ELR (cell line): ENCODE data around the gene KBTBD3.

Experiments used
- DNase-seq: peaks from one replicate; pipeline ENCODE4 v3.0.0-alpha.2; 2015; ENCODE audit warnings: low read depth

KBTBD3 gene

GRCh38 chr11:106076919-106077608 lies at the start of gene KBTBD3:
KBTBD3 (minus strand) TSS chr11:106077347; CDS start chr11:106059097, 18,250 bp downstream.
- peak; percentile 99 for DNase-seq

- no peak for DNase-seq
Observed at GRCh38 chr11:106121570-106122320, 44.6 kb upstream of the KBTBD3 start.

DNA sequence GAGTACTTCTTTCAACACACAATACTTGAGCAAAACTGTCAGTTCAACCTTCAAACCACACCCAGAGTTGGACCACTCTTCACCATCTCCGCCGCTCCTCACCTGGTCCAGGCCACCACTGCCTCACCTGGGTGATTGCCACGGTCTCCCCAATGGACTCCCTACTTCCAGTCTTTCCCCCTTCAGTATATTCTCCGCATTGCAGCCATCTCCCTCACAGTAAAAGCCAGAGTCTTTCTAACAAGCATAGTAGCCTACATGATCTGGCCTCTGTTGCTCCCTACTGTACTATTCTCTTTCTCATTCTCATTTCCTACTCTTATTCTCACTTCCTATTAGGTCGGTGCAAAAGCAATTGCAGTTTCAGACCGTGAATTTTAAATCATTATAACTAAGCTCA lies 28.8 kb upstream of the KBTBD3 start:
- no peak for DNase-seq

DNA sequence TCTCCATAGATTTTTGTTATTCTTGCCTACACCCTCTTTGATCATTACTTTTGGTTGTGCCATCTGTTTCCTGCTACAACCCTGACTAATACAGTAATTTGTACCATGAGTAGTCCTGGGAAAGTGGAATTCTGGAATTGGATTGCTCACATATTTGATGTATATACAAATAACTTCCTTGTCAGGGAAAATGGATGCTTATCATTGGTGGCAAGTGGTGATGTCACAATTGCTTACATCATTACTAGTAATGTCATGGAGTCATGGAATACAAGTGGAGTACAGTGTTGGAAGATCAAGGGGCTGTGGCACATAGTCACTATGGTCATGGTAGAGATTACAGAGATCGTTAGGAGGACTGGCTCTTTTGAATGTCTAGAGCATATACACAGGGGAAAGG lies 24.7 kb upstream of the KBTBD3 start:
- DNase-seq: peak; percentile 79

- DNase-seq: no peak
Observed at GRCh38 chr11:106101370-106101769, 24.2 kb upstream of the KBTBD3 start.

DNA sequence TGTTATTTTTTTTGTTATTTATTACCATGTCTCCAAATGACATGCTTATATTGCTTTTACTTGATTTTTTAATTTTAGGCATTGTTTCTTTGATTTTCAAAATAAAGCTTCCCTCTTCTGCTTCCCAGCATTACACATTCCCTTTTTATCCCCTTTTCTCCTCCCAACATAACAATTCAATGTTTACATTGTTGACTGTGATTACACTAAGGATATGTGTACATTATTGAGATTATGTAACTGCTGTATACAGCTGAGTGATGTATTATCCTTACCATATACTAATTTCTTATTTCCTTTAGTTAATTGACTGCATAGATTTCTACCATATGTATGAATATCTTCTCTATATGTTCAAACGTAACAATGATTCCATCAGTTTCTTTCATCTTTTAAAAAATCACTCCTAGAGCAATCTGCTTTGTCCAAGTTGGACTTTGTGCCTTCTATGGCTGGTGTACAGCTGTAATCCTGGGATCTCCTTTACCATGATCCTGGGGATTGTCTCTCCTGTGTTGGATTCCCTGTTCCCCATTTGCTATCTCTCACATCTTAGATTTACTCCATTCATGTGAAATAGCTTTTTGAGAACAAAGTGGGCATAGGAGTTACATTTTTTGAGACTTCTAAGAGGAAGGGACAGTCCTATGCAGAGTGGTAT lies 21.9 kb upstream of the KBTBD3 start:
- no peak for DNase-seq

DNA sequence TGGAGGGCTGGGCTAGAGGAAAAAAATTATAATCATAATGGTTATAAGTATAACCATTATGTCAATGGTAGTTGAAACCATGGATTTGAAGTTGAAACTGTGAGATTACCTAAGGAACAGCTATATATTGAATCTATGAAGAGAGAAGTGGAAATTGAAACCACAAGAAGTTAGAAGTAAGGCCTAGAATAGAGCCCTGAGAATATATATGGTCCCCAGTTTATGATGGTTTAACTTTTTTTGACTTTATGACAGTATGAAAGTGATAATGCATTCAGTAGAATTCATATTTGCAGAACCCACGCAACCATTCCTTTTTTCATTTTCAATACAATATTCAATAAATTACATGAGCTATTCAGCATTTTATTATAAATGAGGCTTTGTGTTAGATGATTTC lies 15.3 kb upstream of the KBTBD3 start:
- DNase-seq: no peak

- peak; percentile 82 for DNase-seq
Observed at GRCh38 chr11:106091480-106092123, 14.5 kb upstream of the KBTBD3 start.

DNA sequence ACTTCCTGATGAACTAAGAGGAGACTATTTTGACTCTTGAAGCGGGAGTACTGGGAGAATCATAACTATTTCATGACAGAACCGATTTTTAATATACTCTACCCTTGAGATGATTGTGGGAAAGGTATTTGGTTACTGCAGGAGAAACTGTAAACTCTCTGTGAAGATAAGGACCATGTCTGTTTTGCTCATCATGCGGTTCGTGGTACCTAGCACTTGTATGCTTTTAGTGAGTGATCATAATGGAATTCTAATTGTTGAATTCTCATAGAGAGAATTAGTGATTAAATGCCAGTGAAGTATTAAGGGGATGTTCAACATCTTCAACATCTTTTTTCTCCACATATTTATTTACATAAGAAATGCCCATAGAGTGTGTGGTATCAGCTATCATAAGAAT lies 11.7 kb upstream of the KBTBD3 start:
- DNase-seq: peak; percentile 37

- DNase-seq: peak; percentile 63
Observed at GRCh38 chr11:106087815-106088435, 10.8 kb upstream of the KBTBD3 start.

DNA sequence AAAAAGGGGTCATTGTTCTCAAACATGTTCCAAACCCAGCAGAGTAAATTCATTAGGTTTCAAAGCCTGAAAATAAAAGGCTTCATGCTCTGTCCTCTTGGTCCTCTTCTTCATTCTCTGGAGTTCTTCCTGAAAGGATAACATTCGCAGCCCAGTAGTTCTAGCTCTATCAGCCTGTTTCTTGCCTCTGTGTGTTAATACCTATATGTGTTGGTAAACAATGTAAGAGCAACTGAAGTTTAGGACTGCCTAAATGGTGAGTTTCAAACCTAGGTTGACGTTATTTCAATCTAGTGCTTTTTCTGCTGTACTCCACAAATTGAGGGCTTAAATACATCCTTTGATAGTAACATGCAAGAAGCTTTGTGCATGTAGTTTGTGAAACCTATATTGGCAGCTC lies 9.7 kb upstream of the KBTBD3 start:
- DNase-seq: no peak

GRCh38 chr11:106086135-106086534 lies 9.0 kb upstream of the KBTBD3 start:
- DNase-seq: no peak

- no peak for DNase-seq
Observed at GRCh38 chr11:106082096-106082495, 4.9 kb upstream of the KBTBD3 start.

DNA sequence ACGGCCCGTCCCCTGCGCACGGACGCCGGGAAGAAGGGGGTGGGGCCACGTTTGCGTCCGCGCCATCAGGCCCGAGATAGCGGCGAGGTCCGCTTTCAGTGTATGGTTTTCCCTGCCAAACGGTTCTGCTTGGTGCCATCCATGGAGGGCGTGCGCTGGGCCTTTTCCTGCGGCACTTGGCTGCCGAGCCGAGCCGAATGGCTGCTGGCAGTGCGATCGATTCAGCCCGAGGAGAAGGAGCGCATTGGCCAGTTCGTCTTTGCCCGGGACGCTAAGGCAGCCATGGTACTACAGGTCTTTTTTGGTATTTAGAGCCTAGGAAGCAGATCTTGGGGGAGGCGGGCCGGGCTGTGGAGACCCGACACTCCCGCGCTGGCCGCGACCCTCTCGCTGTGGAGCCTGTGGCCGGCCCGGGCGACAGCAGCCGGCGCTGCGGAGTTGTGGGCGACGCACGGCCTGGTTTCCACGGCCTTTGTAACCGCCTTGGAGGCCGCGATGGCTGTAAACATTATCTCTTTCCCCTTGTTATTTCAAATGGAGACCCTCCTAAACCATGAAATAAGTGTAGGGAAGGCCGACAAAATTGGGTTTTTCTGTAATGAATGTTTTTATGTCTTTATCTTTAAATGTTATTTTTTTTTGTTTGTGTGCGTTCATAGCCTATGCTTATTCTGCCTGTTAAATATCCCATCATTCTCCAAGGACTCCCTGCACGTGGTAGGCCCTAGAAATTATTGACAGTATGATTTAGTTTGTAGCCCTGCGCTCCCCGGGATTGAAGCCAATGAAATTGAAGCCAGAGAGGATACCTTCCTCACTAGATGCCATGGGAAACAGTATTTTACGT lies 685 bp upstream of the KBTBD3 start, which contains the start of gene AASDHPPT:
TSS of gene AASDHPPT (plus strand) at position 54 of the 847 bp plus-strand sequence. CDS start at position 103, 49 bp downstream.
- peak; percentile 53 for DNase-seq

GRCh38 chr11:106076171-106076918 lies 802 bp downstream of the KBTBD3 start:
- DNase-seq: peak; percentile 24

DNA sequence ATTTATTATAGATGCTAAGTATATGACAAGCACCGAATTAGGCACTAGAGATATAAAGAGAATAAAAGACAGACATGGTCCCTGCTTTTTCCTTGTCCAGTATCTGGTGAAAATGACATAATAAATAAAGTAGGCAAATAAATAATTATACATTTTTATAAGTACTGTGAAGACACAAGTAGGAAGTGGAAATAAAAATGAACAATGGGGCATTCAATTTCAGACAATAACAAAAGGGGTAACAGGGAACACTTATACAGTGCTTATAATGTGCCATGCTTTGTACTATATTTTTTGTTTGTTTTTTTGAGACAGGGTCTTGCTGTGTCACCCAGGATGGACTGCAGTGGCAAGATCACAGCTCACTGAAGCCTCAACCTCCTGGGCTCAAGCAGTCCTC lies 4.3 kb downstream of the KBTBD3 start:
- DNase-seq: no peak

DNA sequence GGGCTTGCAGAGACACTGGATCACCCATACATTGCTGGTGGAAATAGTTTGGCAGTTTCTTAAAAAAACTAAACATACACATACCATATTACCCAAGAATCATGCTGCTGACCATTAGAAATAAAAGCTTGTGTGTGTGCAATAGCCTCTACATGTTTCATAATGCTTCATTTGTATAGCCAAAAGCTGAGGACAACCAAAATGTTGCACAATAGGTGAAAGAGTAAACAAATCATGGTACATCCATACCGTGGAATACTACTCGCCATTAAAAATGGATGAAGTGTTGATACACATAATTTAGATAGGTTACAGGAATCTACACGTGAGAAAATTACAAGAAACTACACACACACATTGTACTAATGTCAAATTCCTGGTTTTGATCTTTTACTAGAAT lies 6.5 kb downstream of the KBTBD3 start:
- DNase-seq: no peak

DNA sequence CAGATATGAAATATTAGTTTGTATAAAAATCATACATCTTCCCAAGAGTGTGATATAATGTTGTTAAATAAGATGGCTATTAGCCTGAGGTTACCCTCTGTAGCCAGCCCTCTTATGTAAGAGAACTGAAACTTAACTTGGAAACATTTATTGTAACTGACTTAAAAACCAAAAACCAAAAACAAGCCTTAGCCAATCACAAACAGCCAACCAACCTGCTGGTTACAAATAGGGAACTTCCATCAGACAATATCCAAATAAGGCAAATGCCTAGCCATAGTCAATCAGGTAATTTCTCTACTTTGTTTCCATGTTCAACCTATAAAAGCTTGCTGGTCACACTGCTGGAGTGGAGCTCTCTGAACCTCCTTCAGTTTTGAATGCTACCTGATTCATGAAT lies 14.1 kb downstream of the KBTBD3 start:
- DNase-seq: no peak

GRCh38 chr11:106061954-106062949 lies 14.9 kb downstream of the KBTBD3 start:
- no peak for DNase-seq
